Measurements from ENCODE around the gene CD40.

CD40 gene

GRCh38 chr20:46133886-46134654, 16.0 kb downstream of the CD40 start:
- no peak for TF ChIP-seq TAF1 (IDR thresholded peaks at IDR 0.05; ENCODE audit: borderline replicate concordance, insufficient read depth, low read length)
- no peak for TF ChIP-seq REST (IDR thresholded peaks at IDR 0.05; ENCODE audit: insufficient read depth in 1 of 2, low read depth in 2 of 2, low read length in 2 of 2)
- no peak for TF ChIP-seq POLR2AphosphoS5 (IDR thresholded peaks at IDR 0.05; ENCODE audit: low read depth, low read length)
- no peak for TF ChIP-seq SIN3A (IDR thresholded peaks at IDR 0.05; ENCODE audit: borderline replicate concordance, insufficient read depth, low read length)
- TF ChIP-seq FOXP2 (optimal IDR thresholded peaks at IDR 0.05; ENCODE audit: borderline replicate concordance, extremely low read depth, extremely low read length, insufficient read depth) = no peak

GRCh38 chr20:46134716-46135115, 16.6 kb downstream of the CD40 start:
- TF ChIP-seq POLR2AphosphoS5 (IDR thresholded peaks at IDR 0.05; ENCODE audit: low read depth, low read length) = no peak
- no peak for TF ChIP-seq FOXP2 (optimal IDR thresholded peaks at IDR 0.05; ENCODE audit: borderline replicate concordance, extremely low read depth, extremely low read length, insufficient read depth)
- TF ChIP-seq REST (IDR thresholded peaks at IDR 0.05; ENCODE audit: insufficient read depth in 1 of 2, low read depth in 2 of 2, low read length in 2 of 2) = no peak
- TF ChIP-seq SIN3A (IDR thresholded peaks at IDR 0.05; ENCODE audit: borderline replicate concordance, insufficient read depth, low read length) = no peak
- no peak for TF ChIP-seq TAF1 (IDR thresholded peaks at IDR 0.05; ENCODE audit: borderline replicate concordance, insufficient read depth, low read length)

- TF ChIP-seq POLR2AphosphoS5 (IDR thresholded peaks at IDR 0.05; ENCODE audit: low read depth, low read length) = no peak
- no peak for TF ChIP-seq REST (IDR thresholded peaks at IDR 0.05; ENCODE audit: insufficient read depth in 1 of 2, low read depth in 2 of 2, low read length in 2 of 2)
- no peak for TF ChIP-seq SIN3A (IDR thresholded peaks at IDR 0.05; ENCODE audit: borderline replicate concordance, insufficient read depth, low read length)
- TF ChIP-seq FOXP2 (optimal IDR thresholded peaks at IDR 0.05; ENCODE audit: borderline replicate concordance, extremely low read depth, extremely low read length, insufficient read depth) = no peak
These were observed 17.9 kb downstream of the CD40 start for GRCh38 chr20:46135856-46136633.

GRCh38 chr20:46137816-46138215, 19.7 kb downstream of the CD40 start:
- TF ChIP-seq REST (IDR thresholded peaks at IDR 0.05; ENCODE audit: insufficient read depth in 1 of 2, low read depth in 2 of 2, low read length in 2 of 2) (no peak), FOXP2 (optimal IDR thresholded peaks at IDR 0.05; ENCODE audit: borderline replicate concordance, extremely low read depth, extremely low read length, insufficient read depth) (no peak), SIN3A (IDR thresholded peaks at IDR 0.05; ENCODE audit: borderline replicate concordance, insufficient read depth, low read length) (no peak), POLR2AphosphoS5 (IDR thresholded peaks at IDR 0.05; ENCODE audit: low read depth, low read length) (no peak), TAF1 (IDR thresholded peaks at IDR 0.05; ENCODE audit: borderline replicate concordance, insufficient read depth, low read length) (no peak)
